Breast epithelium (tissue), 3 donors: ENCODE data around the gene RSPRY1.

Experiments
- CTCF ChIP-seq, 3 donors: fragments of 450-650 bp; IDR thresholded peaks; one replicate each; pipeline ENCODE4 v1.5.1; 2016 to 2017; ENCODE audit warnings: antibody characterized with exemption in 3 of 3, mild to moderate bottlenecking in 3 of 3, moderate library complexity in 3 of 3
- POLR2AphosphoS5 ChIP-seq, 3 donors: sonication (generic); formaldehyde crosslinking; IDR thresholded peaks; one replicate each; pipeline ENCODE4 v1.6.1; 2017; ENCODE audit warnings: antibody characterized with exemption in 3 of 3

DNA sequence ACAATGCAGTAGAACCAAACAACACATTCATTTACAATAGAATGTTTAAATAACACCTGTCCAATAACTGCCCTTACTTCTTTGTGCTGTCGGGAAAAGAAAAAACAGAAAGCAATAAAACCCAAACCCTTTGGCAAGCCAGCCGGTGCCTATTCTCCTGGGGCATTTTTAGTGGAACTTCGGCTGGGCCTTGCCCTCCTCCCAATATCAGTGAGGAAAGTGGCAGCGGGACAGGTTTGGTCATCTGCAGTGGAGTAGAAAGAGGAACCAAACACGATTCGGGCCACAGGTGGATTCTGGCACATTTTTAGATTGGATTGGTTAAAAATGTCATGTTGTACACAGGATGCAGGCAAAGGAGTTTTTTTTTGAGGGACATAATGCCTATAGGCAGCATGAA, 32.3 kb upstream of the RSPRY1 start:
- no peak for TF ChIP-seq POLR2AphosphoS5 (IDR thresholded peaks at IDR 0.05)
- no peak for TF ChIP-seq CTCF (IDR thresholded peaks at IDR 0.05)
